Measurements from ENCODE around the gene VGLL1.

DNA sequence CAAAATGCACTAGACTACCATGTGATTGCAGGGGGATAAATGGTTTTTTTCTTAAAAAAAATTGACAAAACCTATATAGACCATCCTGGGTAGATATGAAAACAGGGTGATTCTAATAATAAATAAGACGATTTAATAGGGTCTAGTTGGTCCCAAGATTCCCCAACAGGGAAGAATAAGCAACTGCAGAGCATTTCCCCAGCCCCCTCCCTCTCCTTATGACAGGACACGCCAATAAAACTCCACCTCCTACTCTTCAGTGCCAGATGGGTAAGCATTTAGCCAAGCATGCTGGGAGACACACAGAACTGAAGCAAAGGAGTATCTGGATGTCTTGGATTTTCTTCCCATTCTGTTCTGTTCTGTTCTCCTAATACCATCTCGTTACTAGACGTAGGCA is 44.4 kb upstream of the VGLL1 start, which contains the start of gene BRS3:
- TF ChIP-seq, protein P1, sequence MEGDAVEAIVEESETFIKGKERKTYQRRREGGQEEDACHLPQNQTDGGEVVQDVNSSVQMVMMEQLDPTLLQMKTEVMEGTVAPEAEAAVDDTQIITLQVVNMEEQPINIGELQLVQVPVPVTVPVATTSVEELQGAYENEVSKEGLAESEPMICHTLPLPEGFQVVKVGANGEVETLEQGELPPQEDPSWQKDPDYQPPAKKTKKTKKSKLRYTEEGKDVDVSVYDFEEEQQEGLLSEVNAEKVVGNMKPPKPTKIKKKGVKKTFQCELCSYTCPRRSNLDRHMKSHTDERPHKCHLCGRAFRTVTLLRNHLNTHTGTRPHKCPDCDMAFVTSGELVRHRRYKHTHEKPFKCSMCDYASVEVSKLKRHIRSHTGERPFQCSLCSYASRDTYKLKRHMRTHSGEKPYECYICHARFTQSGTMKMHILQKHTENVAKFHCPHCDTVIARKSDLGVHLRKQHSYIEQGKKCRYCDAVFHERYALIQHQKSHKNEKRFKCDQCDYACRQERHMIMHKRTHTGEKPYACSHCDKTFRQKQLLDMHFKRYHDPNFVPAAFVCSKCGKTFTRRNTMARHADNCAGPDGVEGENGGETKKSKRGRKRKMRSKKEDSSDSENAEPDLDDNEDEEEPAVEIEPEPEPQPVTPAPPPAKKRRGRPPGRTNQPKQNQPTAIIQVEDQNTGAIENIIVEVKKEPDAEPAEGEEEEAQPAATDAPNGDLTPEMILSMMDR (IDR thresholded peaks at IDR 0.05) = no peak
- no peak for TF ChIP-seq POLR2A (IDR thresholded peaks at IDR 0.05)
